HCT116 (cell line): ENCODE measurements around the gene PCSK6. TPM values are rescaled to one million over a fixed set of nuclear protein-coding genes. Genes with fewer than 3 reads are reported as not detected.

Source experiments
- ATAC-seq: fragments of 200-7000 bp; cut with Tn5 transposase; 2 replicates; pipeline ENCODE4 v1.9.1; 2020; ENCODE audit warnings: mild to moderate bottlenecking, moderate library complexity
- BruUV-seq: library from RNA; stranded (reverse); fragments of 400-500 nt; replicated peaks from 2 replicates; lab custom pipeline; 2021; lab: Mats Ljungman, UMichigan
- CTCF ChIA-PET: fragments of 300-600 bp; sonication (Branson Sonifier 250); formaldehyde crosslinking; loops from one replicate; lab custom pipeline; 2021; ENCODE audit warnings: antibody characterized with exemption; lab: Charles Lee
- POLR2A ChIA-PET: fragments of 300-600, 350-600 bp; sonication (Branson Sonifier 250); formaldehyde crosslinking; loops from one replicate; lab custom pipeline; 2021; ENCODE audit warnings: antibody characterized with exemption; lab: Charles Lee
- RAD21 ChIA-PET, 2 experiments: fragments of 300-600 bp; sonication (Branson Sonifier 250); formaldehyde crosslinking; loops; one replicate each; lab custom pipeline; 2023; ENCODE audit warnings: low total read pairs in 2 of 2; ENCODE audit not compliant: uncharacterized antibody in 2 of 2, unreplicated experiment in 2 of 2, low non-redundant PET in 1 of 2; lab: Charles Lee
- DNase-seq: peaks from one replicate; pipeline ENCODE4 v3.0.0-alpha.2; 2010; ENCODE audit warnings: low read depth, low spot score
- H2AFZ ChIP-seq: fragments of 200-600 bp; shearing (Covaris generic), sonication (generic); 2 replicates; pipeline ENCODE4 v1.6.1; 2017; ENCODE audit warnings: low read depth, mixed run types, mixed read lengths, antibody characterized with exemption, low read length; ENCODE audit not compliant: poor library complexity, severe bottlenecking
- H3K27ac ChIP-seq: 2 replicates; pipeline ENCODE4 v1.5.1; 2012; ENCODE audit warnings: low read depth, low read length
- H3K27me3 ChIP-seq: fragments of 200-600 bp; sonication (generic); 2 replicates; pipeline ENCODE4 v1.6.1; 2016; ENCODE audit warnings: mixed run types, low read length, mixed read lengths; ENCODE audit not compliant: insufficient read depth
- H3K36me3 ChIP-seq, 2 experiments: fragments of 200-500 bp in 1 of 2; fragments of 200-600 bp in 1 of 2; sonication (Bioruptor generic) in 1 of 2; sonication (generic) in 1 of 2; 2 replicates each; pipeline versions ENCODE4 v1.5.1 to v1.6.1; 2014 to 2016; ENCODE audit warnings: low read length in 2 of 2, inconsistent platforms in 1 of 2, mixed read lengths in 1 of 2, mixed run types in 1 of 2; ENCODE audit not compliant: insufficient read depth in 2 of 2, control insufficient read depth in 1 of 2
- H3K4me1 ChIP-seq, 2 experiments: fragments of 200-600 bp in 1 of 2; sonication (generic) in 1 of 2; 2 replicates each; pipeline versions ENCODE4 v1.5.1 to v1.6.1; 2012 to 2017; ENCODE audit warnings: low read length in 2 of 2, inconsistent platforms in 1 of 2, mild to moderate bottlenecking in 1 of 2, mixed read lengths in 1 of 2, mixed run types in 1 of 2, moderate library complexity in 1 of 2; ENCODE audit not compliant: insufficient read depth in 2 of 2, control insufficient read depth in 1 of 2
- H3K4me2 ChIP-seq: fragments of 200-600 bp; sonication (generic); 2 replicates; pipeline ENCODE4 v1.6.1; 2017; ENCODE audit warnings: mixed run types, low read length, mixed read lengths
- H3K4me3 ChIP-seq, 2 experiments: fragments of 200-600 bp in 1 of 2; sonication (generic) in 1 of 2; replicated peaks in 1 of 2; 2 replicates each; pipeline ENCODE4 v1.5.1; 2011 to 2016; ENCODE audit warnings: low read length in 2 of 2, control low read depth in 1 of 2, low read depth in 1 of 2, mild to moderate bottlenecking in 1 of 2, mixed read lengths in 1 of 2, mixed run types in 1 of 2
- H3K79me2 ChIP-seq: fragments of 200-600 bp; sonication (generic); 2 replicates; pipeline ENCODE4 v1.6.1; 2017; ENCODE audit warnings: mild to moderate bottlenecking, mixed run types, low read length, moderate library complexity, mixed read lengths; ENCODE audit not compliant: insufficient read depth
- H3K9ac ChIP-seq: fragments of 200-600 bp; sonication (generic); 2 replicates; pipeline ENCODE4 v1.6.1; 2016; ENCODE audit warnings: low read length, mixed read lengths
- H3K9me2 ChIP-seq: fragments of 200-600 bp; sonication (generic), shearing (Covaris generic); 2 replicates; pipeline ENCODE4 v1.6.1; 2017; ENCODE audit warnings: mixed run types, mild to moderate bottlenecking, moderate library complexity; ENCODE audit not compliant: insufficient read depth
- H3K9me3 ChIP-seq, 2 experiments: fragments of 200-500 bp in 1 of 2; fragments of 200-600 bp in 1 of 2; sonication (Bioruptor generic) in 1 of 2; sonication (generic) in 1 of 2; 2 replicates each; pipeline ENCODE4 v1.6.1; 2014 to 2017; ENCODE audit warnings: low read length in 2 of 2, mixed read lengths in 2 of 2, inconsistent platforms in 1 of 2, low read depth in 1 of 2, mild to moderate bottlenecking in 1 of 2, mixed run types in 1 of 2, moderate library complexity in 1 of 2; ENCODE audit not compliant: control insufficient read depth in 1 of 2, insufficient read depth in 1 of 2
- H4K20me1 ChIP-seq: fragments of 200-600 bp; sonication (generic), shearing (Covaris generic); 2 replicates; pipeline ENCODE4 v1.6.1; 2017; ENCODE audit warnings: mixed run types, mild to moderate bottlenecking, moderate library complexity; ENCODE audit not compliant: insufficient read depth
- CEBPB ChIP-seq: IDR thresholded peaks from 2 replicates; pipeline ENCODE4 v1.6.1; 2012; ENCODE audit warnings: low read depth
- EZH2phosphoT487 ChIP-seq: fragments of 200-600 bp; IDR thresholded peaks from 2 replicates; pipeline ENCODE4 v1.6.1; 2018; ENCODE audit warnings: antibody characterized with exemption, borderline replicate concordance
- JUND ChIP-seq: IDR thresholded peaks from 2 replicates; pipeline ENCODE4 v1.6.1; 2012
- POLR2A ChIP-seq: IDR thresholded peaks from 2 replicates; pipeline ENCODE4 v1.7.0; 2011; ENCODE audit warnings: borderline replicate concordance; ENCODE audit not compliant: insufficient read depth, insufficient read length; ENCODE audit errors: extremely low read depth
- SIN3A ChIP-seq: IDR thresholded peaks from 2 replicates; pipeline ENCODE4 v1.6.1; 2012; ENCODE audit warnings: low read depth
- SP1 ChIP-seq: IDR thresholded peaks from 2 replicates; pipeline ENCODE4 v1.6.1; 2012; ENCODE audit warnings: low read depth
- YY1 ChIP-seq: IDR thresholded peaks from 2 replicates; pipeline ENCODE4 v1.6.1; 2011; ENCODE audit warnings: low read length, low read depth, moderate library complexity, mild to moderate bottlenecking; ENCODE audit not compliant: insufficient replicate concordance; ENCODE audit errors: extremely low read depth
- intact Hi-C: fragments of 100-400 bp; cut with micrococcal nuclease; formaldehyde crosslinking; loops from 2 replicates; pipeline ENCODE4 v1.10.0; 2022
- total RNA-seq: library from RNA; stranded (reverse); gene quantifications from one replicate; pipeline ENCODE4 v1.2.1, GENCODE V29; 2021; ENCODE audit not compliant: unreplicated experiment
- TF ChIP-seq, protein P1 (sequence below), 3 experiments: fragments of 200-600 bp in 1 of 3; sonication (generic) in 1 of 3; IDR thresholded peaks in 2 of 3; conservative IDR thresholded peaks in 1 of 3; 2 replicates each; pipeline ENCODE4 v1.5.1; 2012 to 2017; ENCODE audit warnings: low read depth in 2 of 3, low read length in 2 of 3, antibody characterized with exemption in 1 of 3, borderline replicate concordance in 1 of 3, control low read depth in 1 of 3, mild to moderate bottlenecking in 1 of 3, mixed read lengths in 1 of 3, mixed run types in 1 of 3, moderate library complexity in 1 of 3; ENCODE audit not compliant: insufficient read depth in 1 of 3
- TF ChIP-seq, protein P2 (sequence below): IDR thresholded peaks from 2 replicates; pipeline ENCODE4 v1.6.1; 2012; ENCODE audit warnings: low read depth

PCSK6 gene
- total RNA-seq, 1 experiment from 2014 or later, result 13.5 TPM

DNA sequence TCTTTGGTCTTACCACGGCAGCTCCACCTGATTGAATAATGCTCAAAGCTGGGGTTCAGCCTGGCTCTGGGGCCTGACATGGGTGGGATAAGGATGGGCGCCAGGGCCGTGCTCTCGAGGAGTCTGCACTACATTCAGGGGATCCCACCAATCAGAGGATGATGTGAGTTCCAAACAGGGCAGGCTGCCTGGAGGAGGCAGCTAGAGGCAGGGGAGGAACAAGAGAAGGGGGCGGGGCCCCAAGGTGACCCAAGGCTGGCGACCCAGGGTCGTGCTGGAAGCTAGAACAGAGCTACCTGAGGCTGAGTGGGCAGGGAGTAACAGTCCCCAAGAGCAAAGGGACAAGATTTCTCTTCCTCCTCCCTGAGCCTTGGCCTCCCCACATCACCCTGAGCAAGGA, 56.1 kb downstream of the PCSK6 start:
- Histone ChIP-seq H3K9ac (no peak overlapping the region), H3K9me2 (no peaks in the 10 kb centered on the region), H3K27ac (no peak overlapping the region), H3K4me3 (no peak overlapping the region), H4K20me1 (no peaks in the 10 kb centered on the region), H3K36me3 (no peaks in the 10 kb centered on the region), H3K9me3 (no peaks in the 10 kb centered on the region), H3K4me1 (no peaks in the 10 kb centered on the region), H3K4me2 (no peak overlapping the region), H2AFZ (no peak overlapping the region), H3K27me3 (no peaks in the 10 kb centered on the region), H3K79me2 (no peaks in the 10 kb centered on the region)
- CTCF ChIA-PET, result no interaction called here
- no TSS peak for BruUV-seq
- RAD21 ChIA-PET, result no interaction called here
- no peak for ATAC-seq
- intact Hi-C loops, result no loop called here
- DNase-seq, result no peak
- POLR2A ChIA-PET, result no interaction called here
- no peak for TF ChIP-seq POLR2A
- TF ChIP-seq, protein P1, sequence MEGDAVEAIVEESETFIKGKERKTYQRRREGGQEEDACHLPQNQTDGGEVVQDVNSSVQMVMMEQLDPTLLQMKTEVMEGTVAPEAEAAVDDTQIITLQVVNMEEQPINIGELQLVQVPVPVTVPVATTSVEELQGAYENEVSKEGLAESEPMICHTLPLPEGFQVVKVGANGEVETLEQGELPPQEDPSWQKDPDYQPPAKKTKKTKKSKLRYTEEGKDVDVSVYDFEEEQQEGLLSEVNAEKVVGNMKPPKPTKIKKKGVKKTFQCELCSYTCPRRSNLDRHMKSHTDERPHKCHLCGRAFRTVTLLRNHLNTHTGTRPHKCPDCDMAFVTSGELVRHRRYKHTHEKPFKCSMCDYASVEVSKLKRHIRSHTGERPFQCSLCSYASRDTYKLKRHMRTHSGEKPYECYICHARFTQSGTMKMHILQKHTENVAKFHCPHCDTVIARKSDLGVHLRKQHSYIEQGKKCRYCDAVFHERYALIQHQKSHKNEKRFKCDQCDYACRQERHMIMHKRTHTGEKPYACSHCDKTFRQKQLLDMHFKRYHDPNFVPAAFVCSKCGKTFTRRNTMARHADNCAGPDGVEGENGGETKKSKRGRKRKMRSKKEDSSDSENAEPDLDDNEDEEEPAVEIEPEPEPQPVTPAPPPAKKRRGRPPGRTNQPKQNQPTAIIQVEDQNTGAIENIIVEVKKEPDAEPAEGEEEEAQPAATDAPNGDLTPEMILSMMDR (IDR thresholded peaks at IDR 0.05 in 2 of 3, conservative IDR thresholded peaks at IDR 0.05 in 1 of 3; ENCODE audit: borderline replicate concordance in 1 of 3, insufficient read depth in 1 of 3, low read depth in 2 of 3, low read length in 2 of 3), result no peak
- TF ChIP-seq, protein P2, sequence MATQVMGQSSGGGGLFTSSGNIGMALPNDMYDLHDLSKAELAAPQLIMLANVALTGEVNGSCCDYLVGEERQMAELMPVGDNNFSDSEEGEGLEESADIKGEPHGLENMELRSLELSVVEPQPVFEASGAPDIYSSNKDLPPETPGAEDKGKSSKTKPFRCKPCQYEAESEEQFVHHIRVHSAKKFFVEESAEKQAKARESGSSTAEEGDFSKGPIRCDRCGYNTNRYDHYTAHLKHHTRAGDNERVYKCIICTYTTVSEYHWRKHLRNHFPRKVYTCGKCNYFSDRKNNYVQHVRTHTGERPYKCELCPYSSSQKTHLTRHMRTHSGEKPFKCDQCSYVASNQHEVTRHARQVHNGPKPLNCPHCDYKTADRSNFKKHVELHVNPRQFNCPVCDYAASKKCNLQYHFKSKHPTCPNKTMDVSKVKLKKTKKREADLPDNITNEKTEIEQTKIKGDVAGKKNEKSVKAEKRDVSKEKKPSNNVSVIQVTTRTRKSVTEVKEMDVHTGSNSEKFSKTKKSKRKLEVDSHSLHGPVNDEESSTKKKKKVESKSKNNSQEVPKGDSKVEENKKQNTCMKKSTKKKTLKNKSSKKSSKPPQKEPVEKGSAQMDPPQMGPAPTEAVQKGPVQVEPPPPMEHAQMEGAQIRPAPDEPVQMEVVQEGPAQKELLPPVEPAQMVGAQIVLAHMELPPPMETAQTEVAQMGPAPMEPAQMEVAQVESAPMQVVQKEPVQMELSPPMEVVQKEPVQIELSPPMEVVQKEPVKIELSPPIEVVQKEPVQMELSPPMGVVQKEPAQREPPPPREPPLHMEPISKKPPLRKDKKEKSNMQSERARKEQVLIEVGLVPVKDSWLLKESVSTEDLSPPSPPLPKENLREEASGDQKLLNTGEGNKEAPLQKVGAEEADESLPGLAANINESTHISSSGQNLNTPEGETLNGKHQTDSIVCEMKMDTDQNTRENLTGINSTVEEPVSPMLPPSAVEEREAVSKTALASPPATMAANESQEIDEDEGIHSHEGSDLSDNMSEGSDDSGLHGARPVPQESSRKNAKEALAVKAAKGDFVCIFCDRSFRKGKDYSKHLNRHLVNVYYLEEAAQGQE, result no peak
- no peak for TF ChIP-seq SIN3A
- TF ChIP-seq SP1, result no peak
- TF ChIP-seq EZH2phosphoT487, result no peak
- TF ChIP-seq YY1, result no peak
- TF ChIP-seq JUND, result no peak
- TF ChIP-seq CEBPB, result no peak
